K562 (cell line): ENCODE data around the gene MT1E. TPM values are rescaled to one million over a fixed set of nuclear protein-coding genes. Genes with fewer than 3 reads are reported as not detected.

Experiments
- ATAC-seq: fragments of 200-7000 bp; cut with Tn5 transposase; 3 replicates; pipeline ENCODE4 v1.9.1; 2020; ENCODE audit warnings: moderate library complexity
- BruUV-seq: library from RNA; stranded (reverse); fragments of 400-500 nt; replicated peaks from 2 replicates; lab custom pipeline; 2021; lab: Mats Ljungman, UMichigan
- CTCF ChIA-PET: fragments of 300-600 bp; formaldehyde crosslinking; extraction: SDS; loops from one replicate; lab custom pipeline; 2021; ENCODE audit warnings: low intra/inter-chr PET ratio; lab: Yijun Ruan, JAX
- POLR2A ChIA-PET: fragments of 300-600, 350-650 bp; sonication (Branson Sonifier 250); formaldehyde crosslinking; extraction: SDS; loops from one replicate; lab custom pipeline; 2021; ENCODE audit warnings: antibody characterized with exemption, inconsistent platforms; lab: Yijun Ruan, JAX
- DNase-seq, 4 experiments: peaks; one replicate each; pipeline versions ENCODE4 v3.0.0 to v3.0.0-alpha.2; 2011 to 2018; ENCODE audit warnings: low spot score in 3 of 4, mixed read lengths in 3 of 4; ENCODE audit errors: extremely low read depth in 1 of 4
- FAIRE-seq: peaks from 2 replicates; lab custom pipeline; 2011; peaks lifted over from hg19 to GRCh38; lab: Jason Lieb, UNC
- H2AFZ ChIP-seq: 2 replicates; pipeline ENCODE4 v1.6.0; 2011; ENCODE audit warnings: low read depth, low read length, control low read depth, inconsistent platforms
- H3K27ac ChIP-seq: fragments of 200-600 bp; 3 replicates; pipeline ENCODE4 v1.8.0; 2011; ENCODE audit warnings: low read depth, mild to moderate bottlenecking, control low read depth, inconsistent platforms, low read length, moderate library complexity, mixed read lengths; ENCODE audit errors: extremely low read depth
- H3K27me3 ChIP-seq, 2 experiments: fragments of 300-600 bp in 1 of 2; 2 replicates in 1 of 2; 3 replicates in 1 of 2; pipeline versions ENCODE4 v1.6.0 to v1.8.0; 2011; ENCODE audit warnings: inconsistent platforms in 2 of 2, low read length in 2 of 2, mild to moderate bottlenecking in 1 of 2, mixed read lengths in 1 of 2, moderate library complexity in 1 of 2; ENCODE audit not compliant: control insufficient read depth in 2 of 2, insufficient read depth in 2 of 2
- H3K36me3 ChIP-seq: fragments of 300-600 bp; 3 replicates; pipeline ENCODE4 v1.8.0; 2011; ENCODE audit warnings: mild to moderate bottlenecking, low read length, inconsistent platforms; ENCODE audit not compliant: control insufficient read depth, insufficient read depth
- H3K4me1 ChIP-seq, 2 experiments: fragments of 200-600 bp in 1 of 2; replicated peaks in 1 of 2; 2 replicates in 1 of 2; 3 replicates in 1 of 2; pipeline versions ENCODE4 v1.5.1 to v1.8.0; 2011; ENCODE audit warnings: inconsistent platforms in 2 of 2, low read length in 2 of 2, mild to moderate bottlenecking in 1 of 2, mixed read lengths in 1 of 2, moderate library complexity in 1 of 2; ENCODE audit not compliant: control insufficient read depth in 2 of 2, insufficient read depth in 2 of 2
- H3K4me2 ChIP-seq: 2 replicates; pipeline ENCODE4 v1.6.1; 2011; ENCODE audit warnings: low read length, control low read depth, inconsistent platforms, mixed read lengths; ENCODE audit not compliant: insufficient read depth
- H3K4me3 ChIP-seq: fragments of 200-600 bp; sonication (generic), shearing (Covaris generic); 2 replicates; pipeline ENCODE4 v1.5.1; 2016; ENCODE audit warnings: control low read depth, inconsistent platforms
- H3K79me2 ChIP-seq: fragments of 200-600 bp; 3 replicates; pipeline ENCODE4 v1.8.0; 2011; ENCODE audit warnings: low read length, inconsistent platforms; ENCODE audit not compliant: control insufficient read depth, insufficient read depth
- H3K9ac ChIP-seq, 2 experiments: 2 replicates each; pipeline versions ENCODE4 v1.6.0 to v1.6.1; 2011; ENCODE audit warnings: low read depth in 2 of 2, low read length in 2 of 2, control low read depth in 1 of 2, inconsistent platforms in 1 of 2, mild to moderate bottlenecking in 1 of 2, mixed read lengths in 1 of 2; ENCODE audit not compliant: insufficient read depth in 1 of 2
- H3K9me1 ChIP-seq: one replicate; pipeline ENCODE4 v1.6.0; 2011; ENCODE audit warnings: inconsistent platforms, mild to moderate bottlenecking, low read length, moderate library complexity; ENCODE audit not compliant: control insufficient read depth, insufficient read depth
- H3K9me3 ChIP-seq: replicated peaks from 2 replicates; pipeline ENCODE4 v1.5.1; 2011; ENCODE audit warnings: low read depth, low read length, inconsistent platforms; ENCODE audit not compliant: control insufficient read depth, insufficient read depth
- H4K20me1 ChIP-seq: replicated peaks from 2 replicates; pipeline ENCODE4 v1.6.1; 2011; ENCODE audit warnings: low read length, inconsistent platforms, mixed read lengths; ENCODE audit not compliant: control insufficient read depth, insufficient read depth
- GABPA ChIP-seq: fragments of 200-800 bp; sonication (Bioruptor generic); conservative IDR thresholded peaks from 2 replicates; pipeline ENCODE4 v1.6.1; 2016; ENCODE audit warnings: low read depth, missing genetic modification characterization, missing compliant biosample characterization
- HEY1 ChIP-seq: fragments of 250-450 bp; sonication (Bioruptor Pico); IDR thresholded peaks from 2 replicates; pipeline ENCODE4 v1.5.0; 2020; ENCODE audit warnings: mild to moderate bottlenecking, moderate library complexity, borderline replicate concordance
- POLR2G ChIP-seq: fragments of 200-400 bp; formaldehyde crosslinking; IDR thresholded peaks from 2 replicates; pipeline ENCODE4 v1.6.1; 2017; ENCODE audit warnings: low read depth, mild to moderate bottlenecking, antibody characterized with exemption, low read length, moderate library complexity
- SMARCA4 ChIP-seq: fragments of 450-650 bp; IDR thresholded peaks from 2 replicates; pipeline ENCODE4 v1.6.1; 2016
- SMARCC2 ChIP-seq: fragments of 450-650 bp; IDR thresholded peaks from 2 replicates; pipeline ENCODE4 v1.6.1; 2017; ENCODE audit warnings: antibody characterized with exemption, moderate library complexity, mild to moderate bottlenecking, low read depth
- ZNF146 ChIP-seq: IDR thresholded peaks from one replicate; pipeline ENCODE4 v1.6.1; 2018; ENCODE audit warnings: missing compliant biosample characterization; ENCODE audit not compliant: unreplicated experiment
- ZNF445 ChIP-seq: fragments of 250-450 bp; sonication (Bioruptor Pico); IDR thresholded peaks from 2 replicates; pipeline ENCODE4 v1.4.0; 2020; ENCODE audit warnings: low read depth, mild to moderate bottlenecking, moderate library complexity
- WGBS: fragments of 100-300 bp; shearing (Covaris generic); methylation state at CpG from one replicate; pipeline ENCODE4 v1.1.6; 2016; ENCODE audit warnings: low coverage, mixed read lengths; ENCODE audit not compliant: insufficient coverage; ENCODE audit errors: missing lambda C conversion rate; 5-methylcytosine and 5-hydroxymethylcytosine counted together
- in situ Hi-C: fragments of 300-500 bp; cut with MboI; formaldehyde crosslinking; loops from 4 replicates; pipeline ENCODE4 v1.15.0; 2018; ENCODE audit warnings: inconsistent platforms, mixed read lengths
- intact Hi-C: fragments of 100-400 bp; cut with micrococcal nuclease; formaldehyde crosslinking; loops from 2 replicates; pipeline ENCODE4 v1.14.2; 2022
- polyA plus RNA-seq, 8 experiments: library from polyadenylated mRNA; depleted of rRNA in 4 of 8; stranded (reverse) in 5 of 8; unstranded in 3 of 8; fragments of >200 nt; fragmentation: Nextera tagmentation in 2 of 8; fragmentation: Illumina TruSeq in 1 of 8; extraction: Ambion mirVana in 2 of 8; extraction: Trizol in 1 of 8; gene quantifications; 2 replicates each; pipeline versions ENCODE4 v1.2.1 to v1.2.3, GENCODE V29; 2011 to 2014; ENCODE audit warnings: inconsistent platforms in 1 of 8, missing spikeins in 1 of 8
- total RNA-seq, 7 experiments: library from RNA; depleted of rRNA in 6 of 7; stranded (reverse); fragments of >200 nt in 6 of 7; fragmentation: Illumina TruSeq in 2 of 7; extraction: Trizol in 2 of 7; gene quantifications; 2 replicates each; pipeline versions ENCODE4 v1.2.1 to v1.2.3, GENCODE V29; 2011 to 2021; ENCODE audit warnings: low replicate concordance in 1 of 7
- TF ChIP-seq, protein P1 (sequence below): fragments of 250-450 bp; sonication (Bioruptor Pico); IDR thresholded peaks from 2 replicates; pipeline ENCODE4 v1.4.0; 2020; ENCODE audit warnings: mild to moderate bottlenecking, moderate library complexity
- TF ChIP-seq, protein P2 (sequence below): sonication (generic); formaldehyde crosslinking; IDR thresholded peaks from 2 replicates; pipeline ENCODE4 v1.8.1; 2023; ENCODE audit warnings: mild to moderate bottlenecking, missing genetic modification reagents
- TF ChIP-seq, protein P3 (sequence below): fragments of 200-800 bp; sonication (Bioruptor generic); IDR thresholded peaks from 2 replicates; pipeline ENCODE4 v1.6.1; 2017; ENCODE audit warnings: missing genetic modification characterization, missing compliant biosample characterization
- TF ChIP-seq, protein P4 (sequence below): sonication (generic); formaldehyde crosslinking; IDR thresholded peaks from 2 replicates; pipeline ENCODE4 v1.8.1; 2023; ENCODE audit warnings: missing genetic modification reagents, mild to moderate bottlenecking, borderline replicate concordance

The MT1E gene
- total and polyA plus RNA-seq, 9 of the 15 experiments (the other 6 are each of a cell fraction or from before 2014, with no cell fraction given), result 0.29 to 0.81 (median 0.46) TPM; not detected in 3

DNA sequence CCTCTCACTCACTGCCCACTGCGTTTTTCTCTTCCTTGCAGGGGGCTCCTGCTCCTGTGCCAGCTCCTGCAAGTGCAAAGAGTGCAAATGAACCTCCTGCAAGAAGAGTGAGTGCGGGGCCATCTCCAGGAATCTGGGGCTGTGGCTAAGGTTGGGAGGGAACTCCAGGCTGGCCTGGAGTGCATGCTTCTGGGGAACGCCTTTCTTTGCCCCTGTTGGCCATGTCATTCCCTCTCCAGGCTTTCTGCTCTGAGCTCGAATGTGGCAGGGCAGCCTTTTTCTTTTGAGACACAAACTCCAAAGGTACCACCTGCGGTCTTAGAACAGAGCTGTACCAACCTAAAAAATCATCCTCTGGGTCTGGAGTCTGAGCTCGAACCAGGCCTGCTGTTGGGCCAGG is 7.4 kb upstream of the MT1E start:
- Histone ChIP-seq H3K36me3 (no peaks in the 10 kb centered on the region), H3K4me1 (peaks cover 0 to 6% of the 10 kb centered on the region in 2 experiments; a peak in 1 of 5 replicates), H3K9me3 (no peaks in the 10 kb centered on the region), H3K9ac (no peak overlapping the region), H3K9me1 (no peaks in the 10 kb centered on the region), H3K4me3 (no peak overlapping the region), H2AFZ (no peak overlapping the region), H3K27ac (no peak overlapping the region), H3K79me2 (no peaks in the 10 kb centered on the region), H3K4me2 (no peak overlapping the region), H3K27me3 (peaks cover 17 to 39% of the 10 kb centered on the region in 2 experiments), H4K20me1 (no peaks in the 10 kb centered on the region)
- no peak for ATAC-seq
- WGBS, result 0% methylated on average over 5 of the region's 6 CpGs
- FAIRE-seq, result no peak
- ChIA-PET POLR2A (interaction anchor here (1.2 kb wide), 1 partner anchor 10 kb away, joined by 5 read pairs; the partner anchor contains the start of gene MT2A), CTCF (no interaction called here)
- no peak for DNase-seq
- BruUV-seq, result no TSS peak
- in situ Hi-C loops (no loop called here), intact Hi-C loops (no loop called here)
- TF ChIP-seq, protein P1, sequence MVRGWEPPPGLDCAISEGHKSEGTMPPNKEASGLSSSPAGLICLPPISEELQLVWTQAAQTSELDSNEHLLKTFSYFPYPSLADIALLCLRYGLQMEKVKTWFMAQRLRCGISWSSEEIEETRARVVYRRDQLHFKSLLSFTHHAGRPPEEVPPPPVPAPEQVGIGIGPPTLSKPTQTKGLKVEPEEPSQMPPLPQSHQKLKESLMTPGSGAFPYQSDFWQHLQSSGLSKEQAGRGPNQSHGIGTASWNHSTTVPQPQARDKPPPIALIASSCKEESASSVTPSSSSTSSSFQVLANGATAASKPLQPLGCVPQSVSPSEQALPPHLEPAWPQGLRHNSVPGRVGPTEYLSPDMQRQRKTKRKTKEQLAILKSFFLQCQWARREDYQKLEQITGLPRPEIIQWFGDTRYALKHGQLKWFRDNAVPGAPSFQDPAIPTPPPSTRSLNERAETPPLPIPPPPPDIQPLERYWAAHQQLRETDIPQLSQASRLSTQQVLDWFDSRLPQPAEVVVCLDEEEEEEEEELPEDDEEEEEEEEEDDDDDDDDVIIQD (CRISPR knock-in tag), result no peak
- TF ChIP-seq, protein P2, sequence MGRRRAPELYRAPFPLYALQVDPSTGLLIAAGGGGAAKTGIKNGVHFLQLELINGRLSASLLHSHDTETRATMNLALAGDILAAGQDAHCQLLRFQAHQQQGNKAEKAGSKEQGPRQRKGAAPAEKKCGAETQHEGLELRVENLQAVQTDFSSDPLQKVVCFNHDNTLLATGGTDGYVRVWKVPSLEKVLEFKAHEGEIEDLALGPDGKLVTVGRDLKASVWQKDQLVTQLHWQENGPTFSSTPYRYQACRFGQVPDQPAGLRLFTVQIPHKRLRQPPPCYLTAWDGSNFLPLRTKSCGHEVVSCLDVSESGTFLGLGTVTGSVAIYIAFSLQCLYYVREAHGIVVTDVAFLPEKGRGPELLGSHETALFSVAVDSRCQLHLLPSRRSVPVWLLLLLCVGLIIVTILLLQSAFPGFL, result no peak
- TF ChIP-seq ZNF445 (CRISPR knock-in tag), result no peak
- TF ChIP-seq, protein P3, sequence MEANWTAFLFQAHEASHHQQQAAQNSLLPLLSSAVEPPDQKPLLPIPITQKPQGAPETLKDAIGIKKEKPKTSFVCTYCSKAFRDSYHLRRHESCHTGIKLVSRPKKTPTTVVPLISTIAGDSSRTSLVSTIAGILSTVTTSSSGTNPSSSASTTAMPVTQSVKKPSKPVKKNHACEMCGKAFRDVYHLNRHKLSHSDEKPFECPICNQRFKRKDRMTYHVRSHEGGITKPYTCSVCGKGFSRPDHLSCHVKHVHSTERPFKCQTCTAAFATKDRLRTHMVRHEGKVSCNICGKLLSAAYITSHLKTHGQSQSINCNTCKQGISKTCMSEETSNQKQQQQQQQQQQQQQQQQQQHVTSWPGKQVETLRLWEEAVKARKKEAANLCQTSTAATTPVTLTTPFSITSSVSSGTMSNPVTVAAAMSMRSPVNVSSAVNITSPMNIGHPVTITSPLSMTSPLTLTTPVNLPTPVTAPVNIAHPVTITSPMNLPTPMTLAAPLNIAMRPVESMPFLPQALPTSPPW, result no peak
- no peak for TF ChIP-seq GABPA
- TF ChIP-seq, protein P4, sequence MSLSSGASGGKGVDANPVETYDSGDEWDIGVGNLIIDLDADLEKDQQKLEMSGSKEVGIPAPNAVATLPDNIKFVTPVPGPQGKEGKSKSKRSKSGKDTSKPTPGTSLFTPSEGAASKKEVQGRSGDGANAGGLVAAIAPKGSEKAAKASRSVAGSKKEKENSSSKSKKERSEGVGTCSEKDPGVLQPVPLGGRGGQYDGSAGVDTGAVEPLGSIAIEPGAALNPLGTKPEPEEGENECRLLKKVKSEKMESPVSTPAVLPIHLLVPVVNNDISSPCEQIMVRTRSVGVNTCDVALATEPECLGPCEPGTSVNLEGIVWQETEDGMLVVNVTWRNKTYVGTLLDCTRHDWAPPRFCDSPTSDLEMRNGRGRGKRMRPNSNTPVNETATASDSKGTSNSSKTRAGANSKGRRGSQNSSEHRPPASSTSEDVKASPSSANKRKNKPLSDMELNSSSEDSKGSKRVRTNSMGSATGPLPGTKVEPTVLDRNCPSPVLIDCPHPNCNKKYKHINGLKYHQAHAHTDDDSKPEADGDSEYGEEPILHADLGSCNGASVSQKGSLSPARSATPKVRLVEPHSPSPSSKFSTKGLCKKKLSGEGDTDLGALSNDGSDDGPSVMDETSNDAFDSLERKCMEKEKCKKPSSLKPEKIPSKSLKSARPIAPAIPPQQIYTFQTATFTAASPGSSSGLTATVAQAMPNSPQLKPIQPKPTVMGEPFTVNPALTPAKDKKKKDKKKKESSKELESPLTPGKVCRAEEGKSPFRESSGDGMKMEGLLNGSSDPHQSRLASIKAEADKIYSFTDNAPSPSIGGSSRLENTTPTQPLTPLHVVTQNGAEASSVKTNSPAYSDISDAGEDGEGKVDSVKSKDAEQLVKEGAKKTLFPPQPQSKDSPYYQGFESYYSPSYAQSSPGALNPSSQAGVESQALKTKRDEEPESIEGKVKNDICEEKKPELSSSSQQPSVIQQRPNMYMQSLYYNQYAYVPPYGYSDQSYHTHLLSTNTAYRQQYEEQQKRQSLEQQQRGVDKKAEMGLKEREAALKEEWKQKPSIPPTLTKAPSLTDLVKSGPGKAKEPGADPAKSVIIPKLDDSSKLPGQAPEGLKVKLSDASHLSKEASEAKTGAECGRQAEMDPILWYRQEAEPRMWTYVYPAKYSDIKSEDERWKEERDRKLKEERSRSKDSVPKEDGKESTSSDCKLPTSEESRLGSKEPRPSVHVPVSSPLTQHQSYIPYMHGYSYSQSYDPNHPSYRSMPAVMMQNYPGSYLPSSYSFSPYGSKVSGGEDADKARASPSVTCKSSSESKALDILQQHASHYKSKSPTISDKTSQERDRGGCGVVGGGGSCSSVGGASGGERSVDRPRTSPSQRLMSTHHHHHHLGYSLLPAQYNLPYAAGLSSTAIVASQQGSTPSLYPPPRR (CRISPR knock-in tag), result no peak
- TF ChIP-seq SMARCA4, result no peak
- no peak for TF ChIP-seq ZNF146
- no peak for TF ChIP-seq HEY1 (CRISPR knock-in tag)
- no peak for TF ChIP-seq POLR2G
- TF ChIP-seq SMARCC2, result no peak
